AG04450 (cell line): ENCODE data around the gene DDX1. TPM values are rescaled to one million over a fixed set of nuclear protein-coding genes. Genes with fewer than 3 reads are reported as not detected.
A peak's percentile ranks its signal among the peaks of the same experiment; 100 is the strongest.

Experiments used
- CTCF ChIA-PET: fragments of 300-600, 350-600 bp; formaldehyde crosslinking; extraction: SDS; loops from one replicate; lab custom pipeline; 2022; ENCODE audit warnings: antibody characterized with exemption, inconsistent platforms; lab: Charles Lee
- POLR2A ChIA-PET: fragments of 350-600 bp; formaldehyde crosslinking; extraction: SDS; loops from one replicate; lab custom pipeline; 2021; ENCODE audit warnings: antibody characterized with exemption, inconsistent platforms; lab: Yijun Ruan, JAX
- DNase-seq: peaks from one replicate; pipeline ENCODE4 v3.0.0-alpha.2; 2011; ENCODE audit warnings: low read depth, low spot score
- H3K27ac ChIP-seq: one replicate; pipeline ENCODE4 v1.5.1; 2012; ENCODE audit warnings: low read depth, low read length, control low read depth
- H3K27me3 ChIP-seq: one replicate; pipeline ENCODE4 v1.6.0; 2012; ENCODE audit warnings: low read length; ENCODE audit not compliant: control insufficient read depth, insufficient read depth
- H3K4me3 ChIP-seq: 2 replicates; pipeline ENCODE4 v1.5.1; 2011; ENCODE audit warnings: mild to moderate bottlenecking, low read depth, low read length, control low read depth
- H3K9me3 ChIP-seq: 2 replicates; pipeline ENCODE4 v1.5.1; 2012; ENCODE audit warnings: low read length; ENCODE audit not compliant: control insufficient read depth, insufficient read depth
- CTCF ChIP-seq: IDR thresholded peaks from 2 replicates; pipeline ENCODE4 v1.5.1; 2011; ENCODE audit warnings: low read depth, low read length, control low read depth, inconsistent platforms
- polyA plus RNA-seq: library from polyadenylated mRNA; depleted of rRNA; stranded (reverse); fragments of >200 nt; gene quantifications from 2 replicates; pipeline ENCODE4 v1.2.3, GENCODE V29; 2011

Gene DDX1
- polyA plus RNA-seq, 1 experiment = 171 TPM

- CTCF ChIA-PET = interaction anchor here (0.5 to 3.6 kb wide), 46 partner anchors 9 to 1321 kb away, joined by 3 to 49 read pairs (median 4); partner anchors contain the start of genes DDX1 and NBAS
- no peak overlapping the region for H3K4me3 ChIP-seq
- DNase-seq = peak; percentile 70
- no peaks in the 10 kb centered on the region for H3K9me3 ChIP-seq
- TF ChIP-seq CTCF = peak; percentile 91
- POLR2A ChIA-PET = interaction anchor here (0.5 kb wide), 1 partner anchor 46 kb away, joined by 3 read pairs; no protein-coding TSS in a partner anchor
- H3K27ac ChIP-seq = no peak overlapping the region
- H3K27me3 ChIP-seq = no peaks in the 10 kb centered on the region
These were observed 14.5 kb upstream of the DDX1 start for GRCh38 chr2:15577071-15577735.

GRCh38 chr2:15579641-15580040 is 12.0 kb upstream of the DDX1 start:
- H3K27ac ChIP-seq = no peak overlapping the region
- no peaks in the 10 kb centered on the region for H3K9me3 ChIP-seq
- no peak overlapping the region for H3K4me3 ChIP-seq
- CTCF ChIA-PET = interaction anchor here (1.1 kb wide), 1 partner anchor 14 kb away, joined by 3 read pairs; no protein-coding TSS in a partner anchor
- H3K27me3 ChIP-seq = no peaks in the 10 kb centered on the region
- POLR2A ChIA-PET = no interaction called here
- DNase-seq = no peak
- no peak for TF ChIP-seq CTCF

- TF ChIP-seq CTCF = no peak
- CTCF ChIA-PET = interaction anchor here (1.1 kb wide), 1 partner anchor 13 kb away, joined by 3 read pairs; no protein-coding TSS in a partner anchor
- Histone ChIP-seq H3K9me3 (no peaks in the 10 kb centered on the region), H3K27me3 (no peaks in the 10 kb centered on the region), H3K4me3 (no peak overlapping the region), H3K27ac (no peak overlapping the region)
- no peak for DNase-seq
- POLR2A ChIA-PET = no interaction called here
These were observed 11.2 kb upstream of the DDX1 start for GRCh38 chr2:15580451-15580850.

GRCh38 chr2:15582710-15583357 is 8.8 kb upstream of the DDX1 start:
- H3K4me3 ChIP-seq = no peak overlapping the region
- CTCF ChIA-PET = no interaction called here
- no peaks in the 10 kb centered on the region for H3K27me3 ChIP-seq
- TF ChIP-seq CTCF = no peak
- H3K27ac ChIP-seq = no peak overlapping the region
- no peaks in the 10 kb centered on the region for H3K9me3 ChIP-seq
- POLR2A ChIA-PET = no interaction called here
- DNase-seq = no peak

- H3K27me3 ChIP-seq = no peaks in the 10 kb centered on the region
- DNase-seq = no peak
- no peak overlapping the region for H3K27ac ChIP-seq
- H3K4me3 ChIP-seq = no peak overlapping the region
- TF ChIP-seq CTCF = no peak
- ChIA-PET CTCF (no interaction called here), POLR2A (no interaction called here)
- H3K9me3 ChIP-seq = no peaks in the 10 kb centered on the region
These were observed 7.8 kb upstream of the DDX1 start for GRCh38 chr2:15583826-15584225.
